HFFc6 (cell line): ENCODE measurements around the gene RBMS3. TPM values are rescaled to one million over a fixed set of nuclear protein-coding genes. Genes with fewer than 3 reads are reported as not detected.

Experiments
- DNase-seq: peaks from one replicate; pipeline ENCODE4 v3.0.0-alpha.2; 2018
- H3K27ac Mint-ChIP-seq: 2 replicates; pipeline ENCODE4 v1.8.0; 2020; ENCODE audit warnings: mild to moderate bottlenecking, mixed read lengths
- H3K27me3 Mint-ChIP-seq: 2 replicates; pipeline ENCODE4 v1.8.0; 2021; ENCODE audit warnings: mild to moderate bottlenecking, moderate library complexity, mixed read lengths; ENCODE audit not compliant: insufficient read depth
- H3K36me3 Mint-ChIP-seq: 2 replicates; pipeline ENCODE4 v1.8.0; 2021; ENCODE audit warnings: low read depth, mixed read lengths
- H3K4me1 Mint-ChIP-seq: 2 replicates; pipeline ENCODE4 v1.8.0; 2020; ENCODE audit warnings: low read depth, mixed read lengths
- H3K4me3 Mint-ChIP-seq: 2 replicates; pipeline ENCODE4 v1.8.0; 2020; ENCODE audit warnings: mild to moderate bottlenecking, moderate library complexity, mixed read lengths
- H3K9me3 Mint-ChIP-seq: 2 replicates; pipeline ENCODE4 v1.8.0; 2020; ENCODE audit warnings: mild to moderate bottlenecking, mixed read lengths
- total RNA-seq, 6 experiments: library from RNA; stranded (reverse); fragmentation: NEBNext Ultra II Directional; extraction: Animal tissue kit (Norgen Biotek cat#: 25700); gene quantifications; 2 replicates in 1 of 6; 3 replicates in 5 of 6; pipeline ENCODE4 v1.2.3, GENCODE V29; 2021
- TF ChIP-seq, protein P1 (sequence below): fragments of 200-600 bp; sonication (generic); IDR thresholded peaks from 2 replicates; pipeline ENCODE4 v1.5.0; 2021; ENCODE audit warnings: antibody characterized with exemption, mild to moderate bottlenecking

RBMS3 gene
- total RNA-seq, 6 experiments from 2014 or later = 22.8 to 46.9 (median 39.4) TPM

DNA sequence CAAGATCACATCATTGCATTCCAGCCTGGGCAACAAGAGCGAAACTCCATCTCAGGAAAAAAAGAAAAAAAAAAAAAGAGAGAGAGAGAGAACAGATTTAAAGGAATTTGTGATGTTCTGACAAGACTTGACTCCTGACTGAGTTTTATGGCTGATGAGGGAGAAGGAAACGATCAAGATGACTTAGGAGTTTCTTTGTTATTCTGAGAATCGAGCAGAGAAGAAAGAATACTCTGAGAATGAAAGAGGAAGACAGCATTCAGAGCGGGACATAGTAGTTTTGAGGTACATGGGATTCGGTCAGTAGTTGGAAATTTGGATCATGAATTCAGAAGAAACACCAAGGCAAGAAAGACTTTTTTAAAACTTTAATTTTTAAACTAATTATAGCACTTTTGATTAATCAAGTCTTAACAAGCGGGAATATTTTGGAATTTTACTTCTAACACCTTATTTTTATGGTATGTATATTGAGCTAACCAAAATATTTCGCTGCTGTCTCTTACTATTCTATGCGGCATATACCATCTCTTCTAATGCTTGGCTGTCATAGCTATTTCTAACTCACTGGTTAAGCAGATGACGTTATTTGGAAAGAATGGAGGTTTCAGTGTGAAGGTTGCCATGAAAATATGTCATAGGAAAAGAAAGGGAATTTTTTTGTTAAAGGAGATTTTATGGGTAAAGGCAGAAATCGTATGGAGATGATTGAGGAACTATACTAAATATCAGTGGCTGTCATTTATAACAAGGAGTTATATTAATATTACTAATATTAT is 644.1 kb downstream of the RBMS3 start:
- Mint-ChIP-seq H3K4me1 (peaks cover 30% of the 10 kb centered on the region), H3K36me3 (peaks cover 9% of the 10 kb centered on the region; the same call in 1 of the 2 replicates), H3K9me3 (no peaks in the 10 kb centered on the region), H3K27ac (no peak overlapping the region), H3K27me3 (peaks cover 4% of the 10 kb centered on the region; the same call in 1 of the 2 replicates), H3K4me3 (no peak overlapping the region)
- TF ChIP-seq, protein P1, sequence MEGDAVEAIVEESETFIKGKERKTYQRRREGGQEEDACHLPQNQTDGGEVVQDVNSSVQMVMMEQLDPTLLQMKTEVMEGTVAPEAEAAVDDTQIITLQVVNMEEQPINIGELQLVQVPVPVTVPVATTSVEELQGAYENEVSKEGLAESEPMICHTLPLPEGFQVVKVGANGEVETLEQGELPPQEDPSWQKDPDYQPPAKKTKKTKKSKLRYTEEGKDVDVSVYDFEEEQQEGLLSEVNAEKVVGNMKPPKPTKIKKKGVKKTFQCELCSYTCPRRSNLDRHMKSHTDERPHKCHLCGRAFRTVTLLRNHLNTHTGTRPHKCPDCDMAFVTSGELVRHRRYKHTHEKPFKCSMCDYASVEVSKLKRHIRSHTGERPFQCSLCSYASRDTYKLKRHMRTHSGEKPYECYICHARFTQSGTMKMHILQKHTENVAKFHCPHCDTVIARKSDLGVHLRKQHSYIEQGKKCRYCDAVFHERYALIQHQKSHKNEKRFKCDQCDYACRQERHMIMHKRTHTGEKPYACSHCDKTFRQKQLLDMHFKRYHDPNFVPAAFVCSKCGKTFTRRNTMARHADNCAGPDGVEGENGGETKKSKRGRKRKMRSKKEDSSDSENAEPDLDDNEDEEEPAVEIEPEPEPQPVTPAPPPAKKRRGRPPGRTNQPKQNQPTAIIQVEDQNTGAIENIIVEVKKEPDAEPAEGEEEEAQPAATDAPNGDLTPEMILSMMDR = no peak
- DNase-seq = no peak

DNA sequence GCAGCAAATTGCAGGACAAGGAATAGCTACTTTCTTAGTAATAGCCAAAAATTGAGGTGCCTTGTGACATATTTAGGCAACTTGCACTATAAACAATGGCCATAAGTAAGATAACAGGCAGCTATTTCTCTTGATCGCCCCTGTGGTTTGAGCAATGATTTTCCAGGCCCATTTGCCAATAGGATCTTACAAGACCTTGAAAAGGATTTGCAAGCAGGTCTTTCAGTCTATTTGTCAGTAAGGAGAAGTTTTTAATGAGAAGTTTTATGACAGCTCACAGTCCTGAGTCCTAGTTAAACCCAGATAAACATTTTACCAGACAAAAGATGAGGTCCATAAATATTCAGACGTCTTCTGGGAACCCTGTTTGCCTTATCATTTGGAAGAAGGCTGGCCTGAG is 645.5 kb downstream of the RBMS3 start:
- peaks cover 26% of the 10 kb centered on the region for H3K4me1 Mint-ChIP-seq
- DNase-seq = no peak

DNA sequence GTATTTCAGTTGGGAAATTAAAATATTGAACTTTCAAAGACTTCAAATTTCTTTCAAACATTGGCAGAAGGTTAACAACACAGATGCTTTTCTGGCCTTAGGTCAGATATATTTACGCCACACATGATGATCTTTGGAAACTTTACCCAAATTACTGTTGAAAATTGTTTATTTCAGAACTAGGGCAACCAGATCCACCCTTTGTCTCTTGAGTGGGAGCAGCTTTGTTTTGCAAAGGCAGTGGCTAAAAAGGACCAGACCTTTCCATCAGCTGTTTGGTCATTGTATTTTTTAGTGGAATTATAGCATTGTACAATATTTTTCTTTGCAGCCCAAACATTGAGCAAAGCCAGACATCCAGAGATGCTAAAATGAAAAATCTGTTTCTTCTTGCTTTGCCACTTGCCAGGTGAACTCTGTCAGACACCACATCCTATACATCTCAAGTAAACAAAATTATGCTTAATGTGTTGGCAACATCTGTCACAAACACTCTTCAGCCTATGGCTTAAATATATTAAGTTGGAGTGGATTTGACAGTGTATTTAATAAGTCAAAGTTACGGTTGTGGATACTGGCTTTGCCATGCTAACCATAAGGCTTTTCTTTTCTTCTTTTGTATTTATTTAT is 651.9 kb downstream of the RBMS3 start:
- DNase-seq = no peak
- Mint-ChIP-seq H3K27ac (no peak overlapping the region), H3K27me3 (0 out of 2 replicates have a peak, but pooled peaks cover 2% of the 10 kb centered on the region), H3K9me3 (no peaks in the 10 kb centered on the region), H3K4me3 (no peak overlapping the region), H3K36me3 (no peaks in the 10 kb centered on the region; the same call in 1 of the 2 replicates), H3K4me1 (peaks cover 20% of the 10 kb centered on the region)
- TF ChIP-seq, protein P1 = no peak

More for the DNA sequence above, 645.5 kb downstream of the RBMS3 start:
- TF ChIP-seq, protein P1 = no peak
- Mint-ChIP-seq H3K36me3 (peaks cover 9% of the 10 kb centered on the region; the same call in 1 of the 2 replicates), H3K4me3 (no peak overlapping the region), H3K27me3 (peaks cover 4% of the 10 kb centered on the region; the same call in 1 of the 2 replicates), H3K27ac (no peak overlapping the region), H3K9me3 (no peaks in the 10 kb centered on the region)

DNA sequence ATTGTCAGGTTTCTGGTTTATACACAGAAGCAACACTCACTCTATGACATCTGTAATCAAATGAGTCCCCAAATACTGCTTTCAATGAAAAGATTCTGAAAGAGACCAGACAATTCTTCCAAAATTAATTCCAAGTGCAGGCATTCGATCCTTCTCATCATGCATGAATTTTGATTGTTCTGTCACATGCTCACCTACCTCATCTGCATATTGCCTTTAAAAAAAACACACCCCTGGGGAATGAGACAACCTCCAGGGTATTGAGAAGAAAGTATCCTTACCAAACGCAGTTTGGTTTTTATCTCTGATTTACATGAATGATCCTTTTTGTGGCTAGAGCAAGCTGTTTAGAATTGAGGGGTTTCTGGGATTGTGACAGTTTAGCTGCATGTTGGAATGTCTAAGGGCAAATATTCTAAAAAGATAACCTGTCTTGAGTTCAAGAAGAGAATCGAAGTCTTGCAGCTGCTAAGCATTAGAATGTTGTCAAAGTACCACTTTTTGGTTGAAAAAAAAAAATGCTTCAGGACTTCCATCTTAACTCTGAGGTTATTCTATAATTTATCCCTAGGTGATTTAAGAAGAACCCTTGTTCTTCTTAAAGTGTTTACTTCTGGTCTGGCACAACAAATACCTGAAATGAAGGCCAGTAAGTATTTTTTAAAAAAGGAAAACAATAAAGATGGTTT is 653.1 kb downstream of the RBMS3 start:
- no peak for DNase-seq
- Mint-ChIP-seq H3K4me1 (peaks cover 22% of the 10 kb centered on the region), H3K36me3 (no peaks in the 10 kb centered on the region; the same call in 1 of the 2 replicates), H3K4me3 (no peak overlapping the region), H3K27me3 (no peaks in the 10 kb centered on the region), H3K9me3 (no peaks in the 10 kb centered on the region), H3K27ac (no peak overlapping the region)
- TF ChIP-seq, protein P1 = no peak

DNA sequence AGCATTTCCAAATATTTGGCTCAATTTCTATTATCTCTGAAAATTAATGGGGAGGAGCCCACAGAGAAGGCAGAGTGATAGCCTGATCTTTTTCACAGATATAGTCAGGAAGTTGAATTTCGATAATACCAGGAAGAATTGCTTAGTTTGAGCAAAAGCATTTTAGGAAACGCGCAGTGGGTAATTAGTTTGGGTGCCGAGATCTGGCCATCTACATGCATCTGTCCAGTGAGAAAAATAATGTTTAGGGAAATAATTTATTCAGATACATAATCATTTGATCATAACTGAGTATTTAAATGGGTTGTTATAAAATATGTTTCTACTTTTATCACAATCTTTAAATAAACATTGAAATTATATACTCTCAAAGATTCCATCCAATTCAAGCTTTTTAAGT is 653.9 kb downstream of the RBMS3 start:
- Mint-ChIP-seq H3K4me1 (peaks cover 22% of the 10 kb centered on the region), H3K27me3 (no peaks in the 10 kb centered on the region), H3K27ac (no peak overlapping the region), H3K9me3 (no peaks in the 10 kb centered on the region), H3K4me3 (no peak overlapping the region), H3K36me3 (peaks cover 5% of the 10 kb centered on the region)
- TF ChIP-seq, protein P1 = no peak
- DNase-seq = no peak
